GM21619 (cell line): ENCODE results near the gene RUVBL2.

ENCODE experiments used
- ATAC-seq: cut with Tn5 transposase; IDR thresholded peaks from one replicate; pipeline ENCODE4 v1.9.1; 2021; ENCODE audit not compliant: unreplicated experiment

RUVBL2 gene

DNA sequence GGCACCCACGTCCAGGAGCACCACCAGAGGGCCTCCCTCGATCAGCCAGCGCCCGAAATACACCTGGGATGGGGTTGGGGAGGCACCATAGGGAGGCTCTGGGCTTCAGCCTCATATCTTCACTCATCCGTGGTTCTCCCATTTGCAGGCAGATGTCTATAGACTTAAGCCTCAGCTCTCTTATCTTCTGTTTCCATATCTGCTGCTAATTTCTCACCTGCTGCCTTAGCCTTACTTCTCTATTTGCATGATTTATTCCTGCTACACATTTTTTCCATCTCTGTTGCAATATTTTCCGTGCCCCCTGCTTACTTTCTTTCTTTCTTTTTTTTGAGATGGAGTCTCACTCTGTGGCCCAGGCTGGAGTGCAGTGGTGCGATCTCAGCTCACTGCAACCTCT lies 6.4 kb upstream of the RUVBL2 start:
- no peak for ATAC-seq

DNA sequence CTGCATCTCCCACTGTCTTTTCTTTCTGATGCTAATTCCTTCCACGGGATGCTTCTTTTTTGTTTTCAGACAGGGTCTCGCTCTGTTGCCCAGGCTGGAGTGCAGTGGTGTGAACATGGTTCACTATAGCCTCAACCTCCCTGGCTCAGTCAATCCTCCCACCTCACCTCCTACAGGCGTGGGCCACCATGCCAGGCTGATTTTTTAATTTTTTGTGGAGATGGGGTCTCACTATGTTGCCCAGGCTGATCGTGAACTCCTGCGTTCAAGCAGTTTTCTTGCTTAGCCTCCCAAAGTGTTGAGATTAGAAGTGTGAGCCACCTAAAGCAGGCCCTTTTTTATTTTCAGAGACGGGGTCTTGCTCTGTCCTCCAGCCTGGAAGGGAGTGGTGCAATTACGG lies 5.4 kb upstream of the RUVBL2 start:
- no peak for ATAC-seq

DNA sequence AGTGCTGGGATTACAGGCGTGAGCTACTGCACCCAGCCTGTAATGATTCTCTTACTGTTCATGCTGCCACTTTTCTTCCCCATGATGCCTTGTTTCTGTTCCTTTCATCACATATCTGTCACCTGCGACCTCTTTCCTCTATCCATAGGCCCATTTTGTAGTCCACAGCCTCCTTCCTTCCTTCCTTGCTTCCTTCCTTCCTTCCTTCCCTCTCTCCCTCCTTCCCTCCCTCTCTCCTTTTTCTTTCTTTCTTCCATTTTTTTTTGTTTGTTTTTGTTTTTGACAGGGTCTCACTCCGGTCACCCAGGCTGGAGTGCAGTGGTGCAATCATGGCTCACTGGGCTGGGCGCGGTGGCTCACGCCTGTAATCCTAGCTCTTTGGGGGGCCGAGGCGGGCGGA lies 4.8 kb upstream of the RUVBL2 start:
- ATAC-seq: no peak

DNA sequence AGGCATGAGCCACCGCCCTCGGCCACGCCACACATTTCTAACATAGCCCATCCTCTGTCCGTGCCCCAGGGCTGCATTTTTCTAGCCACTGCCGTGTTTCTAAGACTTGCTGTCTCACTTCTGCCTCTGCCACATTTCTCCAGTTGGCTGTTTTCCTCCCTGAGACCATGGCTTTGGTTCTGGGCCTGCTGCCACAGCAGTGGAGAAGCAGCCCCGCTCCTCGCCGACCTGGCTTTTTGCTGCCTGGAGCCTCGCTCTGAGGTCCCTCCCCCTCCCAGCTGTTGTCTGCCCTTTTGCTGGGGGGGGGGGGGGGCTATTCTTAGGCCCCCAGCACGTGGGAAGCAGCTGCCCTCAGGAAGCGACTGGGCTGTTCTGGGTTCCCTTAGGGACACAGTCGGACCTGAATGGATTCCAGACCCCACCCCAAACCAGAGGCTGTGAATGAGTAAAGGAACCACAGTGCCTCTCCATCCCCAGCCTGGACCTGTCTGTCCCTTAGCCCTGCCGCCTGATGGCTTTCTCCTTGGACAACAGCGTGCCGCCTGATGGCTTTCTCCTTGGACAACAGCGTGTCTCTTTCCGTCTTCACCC lies 3.9 kb upstream of the RUVBL2 start:
- ATAC-seq: no peak

DNA sequence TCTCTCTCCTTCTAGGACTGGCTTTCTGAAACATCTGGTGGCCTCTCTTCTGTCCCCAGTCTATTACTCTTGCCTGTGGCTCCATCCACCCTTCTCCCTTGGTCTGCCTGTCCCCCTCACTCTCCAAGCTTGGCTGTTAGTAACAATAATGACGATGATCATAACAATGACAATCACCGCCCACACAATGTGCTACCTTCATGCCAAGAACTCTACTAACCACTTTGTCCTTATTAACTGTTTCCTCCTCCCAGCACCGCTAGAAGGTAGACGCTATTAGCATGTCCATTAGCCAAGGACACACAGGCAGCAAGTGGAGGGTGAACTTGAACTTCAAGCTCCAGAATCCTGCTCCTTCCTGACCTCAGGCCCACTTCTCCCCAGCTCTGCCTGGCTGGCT lies 3.3 kb upstream of the RUVBL2 start:
- ATAC-seq: no peak

DNA sequence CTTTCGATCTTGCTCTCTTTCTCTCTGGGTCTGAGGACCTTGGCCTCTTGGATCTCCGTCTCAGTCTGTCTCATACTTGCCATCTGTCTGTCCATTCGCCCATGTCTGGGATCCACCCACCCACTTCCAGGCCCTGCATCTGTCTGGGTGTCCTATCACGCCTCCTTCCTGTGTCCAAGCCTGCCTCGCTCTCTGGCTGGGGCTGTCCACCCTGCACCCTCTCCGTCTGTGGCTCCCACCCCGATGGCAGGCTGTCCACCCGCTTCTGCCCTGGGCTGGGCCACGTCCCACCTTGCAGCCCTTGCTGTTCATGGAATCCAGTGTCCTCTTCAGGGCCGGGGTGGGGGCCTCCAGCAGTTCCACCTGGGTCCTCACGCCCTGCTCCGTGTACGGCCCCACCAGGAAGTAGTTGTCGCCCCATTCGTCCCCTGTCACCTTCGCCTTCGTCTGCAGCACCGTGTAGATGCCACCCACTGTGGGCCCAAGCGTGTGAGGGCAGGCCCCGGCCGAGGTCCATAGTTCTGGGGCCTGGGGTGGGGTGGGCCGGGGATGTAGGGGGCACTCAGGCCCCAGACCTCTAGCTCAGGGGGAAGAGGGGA lies 2.6 kb upstream of the RUVBL2 start:
- no peak for ATAC-seq

DNA sequence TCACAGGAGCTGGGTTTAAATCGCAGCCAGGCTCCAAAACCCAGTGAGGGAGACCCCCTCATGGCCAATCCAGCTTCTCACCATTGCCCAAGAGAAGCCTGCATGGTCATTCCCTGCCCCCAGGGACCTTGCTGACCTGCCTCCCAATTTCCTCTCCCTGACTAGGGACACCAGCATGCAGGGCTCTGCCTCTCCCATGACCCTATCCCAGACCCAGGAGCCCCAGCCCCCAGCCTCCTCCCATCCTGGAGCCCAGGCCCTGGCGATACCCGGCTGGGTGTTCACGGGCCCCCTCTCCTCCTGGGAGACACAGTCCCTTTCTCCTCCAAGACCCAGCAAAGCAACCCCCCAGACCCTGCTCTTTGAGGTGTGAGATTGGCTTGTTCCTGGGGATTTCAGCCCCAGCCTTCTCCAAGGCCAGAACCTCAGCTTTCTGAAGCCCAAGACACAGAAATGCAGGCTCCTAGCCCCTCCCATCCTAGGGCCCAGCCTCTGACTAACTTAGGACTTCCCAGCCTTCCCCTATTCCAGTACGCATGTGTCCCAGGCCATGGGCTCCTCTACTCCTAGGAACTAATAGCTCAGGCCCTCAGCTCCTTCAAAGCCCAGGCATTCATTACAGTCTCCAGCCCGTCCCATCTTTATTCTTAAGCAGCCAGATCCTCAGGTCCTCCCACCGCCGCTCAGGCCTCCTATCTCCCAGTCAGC lies 1.7 kb upstream of the RUVBL2 start:
- ATAC-seq: no peak

DNA sequence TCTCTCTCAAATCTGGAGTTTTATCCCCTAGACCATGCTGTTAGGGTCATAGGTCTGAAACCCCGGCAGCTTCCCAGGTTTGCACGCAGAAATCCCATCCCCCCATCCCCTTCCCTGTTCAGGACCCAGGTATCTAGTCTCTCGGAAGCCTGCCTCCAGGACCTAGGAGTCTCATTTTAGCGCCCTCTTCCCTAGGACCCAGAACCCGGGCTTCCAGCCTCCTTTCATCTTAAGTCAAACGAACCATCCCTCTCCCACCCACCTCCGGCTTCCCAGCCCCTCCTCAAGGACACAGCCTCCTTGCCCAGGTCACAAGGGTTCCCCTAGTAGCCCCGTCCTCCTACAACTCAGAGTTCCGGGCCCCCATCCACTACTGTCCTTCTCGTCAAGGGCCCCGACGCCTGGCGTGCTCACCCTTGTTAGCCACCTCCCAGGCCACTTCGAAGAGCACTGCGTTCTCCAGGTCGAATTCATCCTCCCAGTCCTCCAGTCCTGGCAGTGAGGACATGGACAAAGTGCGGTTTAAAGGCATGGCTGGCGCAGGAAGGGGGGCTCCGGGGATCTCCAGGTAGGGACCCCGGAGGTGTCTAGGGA lies 1.0 kb upstream of the RUVBL2 start:
- ATAC-seq: peak; percentile 3

DNA sequence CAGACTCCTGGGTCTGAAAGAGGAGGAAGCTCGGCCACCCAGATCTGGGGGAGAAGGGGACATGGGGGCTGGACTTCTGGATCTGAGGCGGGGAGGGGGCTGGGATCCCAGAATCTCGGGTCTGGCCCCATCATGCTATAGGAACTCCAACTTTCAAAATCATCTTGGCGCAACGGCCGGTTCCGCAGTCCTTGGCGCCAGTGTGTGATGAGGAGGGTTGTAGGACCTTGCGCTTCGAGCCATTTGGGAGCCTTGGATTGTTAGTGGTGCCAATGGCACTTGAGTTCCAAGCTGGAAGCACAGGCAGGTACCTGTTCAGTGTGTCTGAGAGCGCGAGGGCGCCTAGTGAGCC lies 324 bp downstream of the RUVBL2 start:
- no peak for ATAC-seq

DNA sequence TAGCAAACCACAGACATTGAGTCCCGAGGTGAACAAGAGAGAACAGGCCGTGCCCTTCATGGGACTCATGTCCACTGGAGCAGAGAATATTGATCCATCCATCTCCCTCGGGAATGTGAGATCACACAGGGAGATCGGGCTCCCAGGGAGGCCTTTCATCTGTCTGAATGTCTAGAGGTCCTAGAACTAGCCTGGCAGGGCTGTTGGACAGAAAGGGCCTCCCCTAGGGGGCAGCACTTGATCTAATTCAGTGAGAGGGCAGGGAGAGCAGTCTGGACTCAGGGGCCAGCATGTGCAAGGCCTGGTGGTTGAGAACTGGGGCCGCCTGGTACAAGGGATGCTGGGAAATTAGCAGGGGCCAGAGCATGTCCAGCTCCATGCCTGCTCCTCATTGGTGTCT lies 4.3 kb downstream of the RUVBL2 start:
- ATAC-seq: no peak

DNA sequence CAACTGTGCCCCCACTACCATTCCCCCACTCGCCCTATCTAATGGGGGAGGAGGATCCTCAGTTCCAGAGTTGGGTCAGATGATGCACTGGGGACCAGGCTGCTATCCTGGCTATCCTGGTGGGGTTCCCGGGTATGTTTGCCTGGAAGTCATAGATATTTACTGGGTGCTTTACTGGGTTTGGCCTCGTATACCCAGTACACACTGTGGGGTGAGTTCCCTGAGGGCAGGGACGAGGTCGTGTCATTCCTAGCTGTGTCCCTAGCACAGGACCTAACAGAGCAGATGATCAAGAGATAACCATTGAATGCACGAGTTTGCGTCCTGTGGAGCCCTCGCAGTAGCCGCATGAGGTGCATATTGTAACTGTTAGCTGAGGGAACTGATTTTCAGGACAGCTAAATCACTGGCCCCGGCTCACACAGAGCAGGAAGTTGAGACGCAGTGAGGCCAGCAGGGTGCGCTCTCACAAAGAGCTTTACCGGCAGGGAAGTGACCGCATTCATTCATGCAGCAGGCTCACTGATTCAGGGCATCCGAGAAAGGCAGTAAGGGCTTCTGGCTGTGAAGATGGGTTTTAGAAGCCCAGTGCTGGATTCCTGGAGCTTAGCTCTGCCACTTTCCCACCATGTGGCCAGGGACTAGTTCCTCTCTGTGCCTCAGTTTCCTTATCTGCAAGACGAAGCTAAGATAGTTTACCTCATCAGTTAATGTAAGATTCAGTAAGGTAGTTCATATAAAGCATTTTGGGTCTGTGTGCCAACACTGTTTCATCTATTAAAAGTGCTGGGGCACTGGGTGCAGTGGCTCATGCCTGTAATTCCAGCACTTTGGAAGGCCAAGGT lies 6.0 kb downstream of the RUVBL2 start:
- no peak for ATAC-seq

DNA sequence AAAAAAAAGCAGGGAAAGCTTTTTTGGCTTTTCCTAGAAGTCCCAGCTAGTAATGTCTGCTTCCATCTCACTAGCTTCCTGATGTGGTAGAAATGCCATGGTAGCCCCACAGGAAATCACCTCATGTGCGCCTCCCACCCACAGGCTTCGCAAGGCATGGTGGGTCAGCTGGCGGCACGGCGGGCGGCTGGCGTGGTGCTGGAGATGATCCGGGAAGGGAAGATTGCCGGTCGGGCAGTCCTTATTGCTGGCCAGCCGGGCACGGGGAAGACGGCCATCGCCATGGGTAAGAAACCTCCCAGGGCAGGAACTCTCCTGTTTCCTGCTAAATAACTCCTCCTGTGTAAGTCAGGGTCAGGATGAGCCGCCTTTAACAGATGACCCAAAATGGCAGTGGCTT lies 10.4 kb downstream of the RUVBL2 start:
- no peak for ATAC-seq

DNA sequence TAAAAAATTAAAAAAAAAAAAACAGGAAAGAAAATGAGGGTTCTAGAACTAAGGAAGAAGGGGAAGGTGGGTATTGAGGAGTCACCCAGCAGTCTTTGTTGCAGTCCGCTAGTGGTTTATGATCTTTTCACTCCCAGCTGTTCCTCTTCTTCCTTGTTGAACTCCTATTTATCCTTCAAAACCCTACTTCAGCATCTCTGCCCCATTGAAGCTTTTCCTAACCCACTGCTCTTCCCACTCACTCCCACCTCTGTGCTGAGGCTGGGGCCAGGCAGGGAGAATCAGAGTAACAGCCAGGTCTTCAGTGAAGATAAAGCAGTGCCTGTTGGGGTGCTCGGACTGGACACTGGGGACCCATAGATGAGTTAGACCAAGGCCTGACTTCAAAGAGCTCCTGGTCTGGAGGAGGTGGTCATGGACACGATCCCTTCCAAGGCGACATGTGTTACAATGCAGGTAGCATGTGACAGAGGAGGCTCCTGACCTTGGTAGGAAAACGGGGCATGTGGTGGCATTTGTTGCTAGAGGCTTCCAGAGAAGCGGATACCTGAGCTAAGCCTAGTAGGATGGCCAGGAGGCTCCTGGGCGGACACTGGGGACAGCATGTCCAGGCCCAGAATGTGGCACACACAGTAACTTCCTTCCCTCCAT lies 11.4 kb downstream of the RUVBL2 start:
- ATAC-seq: no peak

DNA sequence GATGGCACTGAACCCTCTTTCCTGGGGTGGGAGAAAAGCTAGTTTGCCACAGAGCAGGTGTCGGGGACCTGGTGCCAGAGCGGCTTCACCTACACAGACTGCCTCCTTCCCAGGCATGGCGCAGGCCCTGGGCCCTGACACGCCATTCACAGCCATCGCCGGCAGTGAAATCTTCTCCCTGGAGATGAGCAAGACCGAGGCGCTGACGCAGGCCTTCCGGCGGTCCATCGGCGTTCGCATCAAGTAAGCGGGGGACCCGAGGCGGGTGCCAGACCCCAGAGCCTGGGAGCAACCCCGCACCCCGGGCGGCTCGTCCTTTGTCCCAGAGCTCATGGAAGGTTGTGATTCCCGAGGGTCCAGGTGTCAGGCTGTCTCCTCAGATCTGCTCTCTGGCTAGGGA lies 13.2 kb downstream of the RUVBL2 start:
- no peak for ATAC-seq

DNA sequence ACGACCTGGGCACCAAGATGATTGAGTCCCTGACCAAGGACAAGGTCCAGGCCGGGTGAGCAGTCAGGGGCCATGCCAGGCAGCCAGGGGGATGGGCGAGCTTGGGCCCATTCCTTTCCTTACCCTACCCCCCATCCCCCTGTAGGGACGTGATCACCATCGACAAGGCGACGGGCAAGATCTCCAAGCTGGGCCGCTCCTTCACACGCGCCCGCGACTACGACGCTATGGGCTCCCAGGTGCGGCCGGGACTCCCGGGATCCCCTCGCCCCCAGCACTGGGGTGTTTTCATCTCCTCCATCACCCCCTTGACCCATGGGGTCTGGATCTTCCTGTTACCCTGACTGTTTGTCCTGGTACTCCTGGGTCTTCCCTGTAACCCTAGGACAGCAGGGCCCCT lies 16.1 kb downstream of the RUVBL2 start:
- no peak for ATAC-seq

DNA sequence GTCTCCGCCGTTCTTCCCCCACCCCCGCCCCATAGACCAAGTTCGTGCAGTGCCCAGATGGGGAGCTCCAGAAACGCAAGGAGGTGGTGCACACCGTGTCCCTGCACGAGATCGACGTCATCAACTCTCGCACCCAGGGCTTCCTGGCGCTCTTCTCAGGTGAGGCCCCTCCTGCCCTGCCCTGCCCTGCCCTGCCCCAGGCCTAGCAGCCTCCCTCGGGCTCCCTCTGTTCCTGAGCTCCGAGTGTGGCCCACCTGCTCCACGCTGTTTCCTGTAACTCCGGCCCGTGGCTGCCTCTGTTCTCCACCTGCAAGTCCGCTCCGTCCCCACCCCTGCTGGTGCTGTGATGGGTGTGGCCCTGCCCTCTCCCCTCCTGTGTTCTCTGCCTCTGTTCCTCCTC lies 16.8 kb downstream of the RUVBL2 start:
- ATAC-seq: no peak

DNA sequence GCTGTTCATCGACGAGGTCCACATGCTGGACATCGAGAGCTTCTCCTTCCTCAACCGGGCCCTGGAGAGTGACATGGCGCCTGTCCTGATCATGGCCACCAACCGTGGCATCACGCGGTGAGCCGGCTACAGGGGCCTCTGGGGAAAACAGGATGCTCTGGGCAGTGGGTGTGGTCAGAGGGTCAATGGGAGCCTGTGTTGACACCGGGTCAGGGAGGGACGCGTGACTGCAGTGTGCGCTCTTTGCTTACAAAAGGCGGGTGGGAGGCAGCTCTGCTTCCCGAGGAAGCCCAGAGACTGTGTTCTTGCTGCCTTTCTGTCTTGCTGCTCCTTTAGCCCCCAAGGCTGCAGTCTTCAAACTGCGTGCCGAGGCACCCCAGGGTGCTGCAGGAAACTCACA lies 17.5 kb downstream of the RUVBL2 start:
- ATAC-seq: no peak

DNA sequence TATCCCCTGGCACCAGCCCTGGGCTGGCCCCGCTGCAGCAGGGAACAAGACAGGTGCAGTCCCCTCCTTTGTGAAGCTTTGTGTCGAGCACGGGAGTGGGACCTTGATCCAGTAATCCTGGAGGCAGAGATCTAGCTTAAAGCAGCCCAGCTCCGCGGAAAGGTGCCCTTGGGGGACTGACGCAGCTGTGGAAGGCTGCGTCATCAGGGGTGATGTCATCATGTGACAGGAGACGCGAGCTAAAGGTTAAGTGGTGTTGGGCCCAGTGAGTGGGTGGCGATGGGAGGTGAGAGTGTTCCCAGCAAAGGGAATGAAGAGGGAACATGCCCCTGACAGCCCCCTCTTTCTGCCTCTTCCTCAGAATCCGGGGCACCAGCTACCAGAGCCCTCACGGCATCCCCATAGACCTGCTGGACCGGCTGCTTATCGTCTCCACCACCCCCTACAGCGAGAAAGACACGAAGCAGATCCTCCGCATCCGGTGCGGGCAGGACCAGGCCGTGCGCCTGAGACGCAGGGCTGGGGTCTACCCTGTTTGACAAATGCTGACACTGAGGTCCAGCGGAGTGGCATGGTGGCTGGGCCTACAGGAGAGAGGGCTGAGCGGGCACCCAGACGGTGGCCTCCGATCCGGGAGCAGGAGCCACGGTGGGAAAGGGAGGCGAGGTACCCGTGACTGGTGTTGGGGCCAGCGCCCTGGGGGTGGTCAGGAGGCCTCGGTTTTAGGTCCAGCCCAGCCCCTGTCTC lies 20.6 kb downstream of the RUVBL2 start:
- ATAC-seq: no peak

DNA sequence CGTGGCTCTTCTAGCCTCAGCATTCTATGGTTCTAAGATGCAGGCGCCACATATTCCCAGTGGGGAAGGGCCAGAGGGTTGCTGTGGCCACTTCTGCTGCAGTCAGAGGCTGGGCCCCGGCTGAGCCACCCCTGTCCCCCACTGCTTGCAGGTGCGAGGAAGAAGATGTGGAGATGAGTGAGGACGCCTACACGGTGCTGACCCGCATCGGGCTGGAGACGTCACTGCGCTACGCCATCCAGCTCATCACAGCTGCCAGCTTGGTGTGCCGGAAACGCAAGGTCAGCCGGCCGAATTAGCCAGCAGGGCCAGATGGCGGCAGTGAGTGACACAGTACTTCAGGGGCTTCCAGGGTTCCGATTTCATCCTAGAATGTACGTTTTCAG lies 21.2 kb downstream of the RUVBL2 start:
- ATAC-seq: no peak

DNA sequence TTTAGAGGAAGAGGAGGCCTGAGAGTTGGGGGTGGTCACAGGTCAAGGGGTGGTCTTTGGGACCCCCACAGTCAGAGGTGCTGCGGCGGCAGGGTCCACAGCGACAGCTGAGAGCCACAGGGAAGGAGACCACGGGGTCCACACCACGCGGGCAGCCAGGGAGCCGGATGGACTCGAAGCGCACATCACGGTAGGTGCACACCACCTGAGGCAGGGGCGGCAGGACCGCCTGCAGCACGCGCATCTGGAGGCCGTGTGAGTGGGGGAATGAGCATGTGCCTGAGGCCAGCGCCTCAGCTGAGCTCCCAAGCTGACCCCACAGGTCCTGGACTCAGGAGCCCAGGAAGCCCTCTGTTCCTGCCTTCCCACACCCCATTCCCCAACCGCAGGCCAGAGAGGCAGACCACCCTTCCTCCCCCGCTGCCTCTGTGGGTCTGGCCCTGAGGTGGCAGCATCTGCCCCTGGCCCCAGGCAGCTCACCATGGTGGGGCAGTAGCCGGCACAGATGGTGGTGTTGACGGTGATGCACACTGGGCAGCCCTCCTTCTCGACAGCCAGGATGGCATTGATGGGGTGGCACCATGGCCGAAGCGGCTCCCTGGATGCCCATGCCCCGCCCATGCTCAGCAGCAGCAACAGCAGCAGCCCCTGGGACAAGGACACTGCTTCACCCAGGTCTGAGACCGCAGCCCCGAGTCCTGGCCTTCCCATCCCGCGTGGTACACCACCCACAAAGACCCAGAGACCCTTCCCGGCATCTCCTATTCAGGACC lies 22.6 kb downstream of the RUVBL2 start:
- ATAC-seq: no peak
